ENCODE results near the gene RBM15B. TPM values are rescaled to one million over a fixed set of nuclear protein-coding genes. Genes with fewer than 3 reads are reported as not detected.
A peak's percentile ranks its signal among the peaks of the same experiment; 100 is the strongest.
"Not testable (repeated sequence)": the region's sequence is repeated elsewhere in the genome, so short reads cannot be mapped to it uniquely, and the experiment has no call there.

The RBM15B gene
- total RNA-seq, 1 donor from 2014 or later, result 36.1 TPM

DNA sequence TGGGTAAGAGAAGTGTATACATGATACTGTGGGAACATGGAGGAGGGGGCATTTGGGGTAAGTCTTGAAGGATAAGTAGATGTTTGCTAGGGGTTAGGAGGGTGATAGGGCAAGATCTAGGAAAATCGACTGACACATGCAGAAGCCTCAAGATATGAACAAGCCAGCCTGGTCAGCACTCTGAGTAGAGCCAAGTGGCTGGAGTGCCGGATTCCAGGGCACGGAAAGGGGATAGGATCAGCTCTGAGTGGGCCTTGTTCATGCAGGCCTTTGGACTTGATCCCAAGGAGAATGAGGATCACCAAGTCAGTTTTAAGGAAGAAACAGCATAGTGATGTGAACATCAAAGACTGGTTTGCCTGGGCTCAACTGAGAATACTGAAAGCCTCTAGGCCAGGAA is 30.3 kb upstream of the RBM15B start:
- Histone ChIP-seq H3K36me3 (ENCODE audit: control insufficient read depth, insufficient read depth, low read length) (no peaks in the 10 kb centered on the region), H3K4me3 (ENCODE audit: low read depth, low read length) (no peak overlapping the region), H3K27me3 (ENCODE audit: control insufficient read depth, insufficient read depth, low read length) (no peaks in the 10 kb centered on the region)
- FAIRE-seq, result peak; percentile 28
- no peak for DNase-seq (ENCODE audit: low read depth)
- TF ChIP-seq, protein P1, sequence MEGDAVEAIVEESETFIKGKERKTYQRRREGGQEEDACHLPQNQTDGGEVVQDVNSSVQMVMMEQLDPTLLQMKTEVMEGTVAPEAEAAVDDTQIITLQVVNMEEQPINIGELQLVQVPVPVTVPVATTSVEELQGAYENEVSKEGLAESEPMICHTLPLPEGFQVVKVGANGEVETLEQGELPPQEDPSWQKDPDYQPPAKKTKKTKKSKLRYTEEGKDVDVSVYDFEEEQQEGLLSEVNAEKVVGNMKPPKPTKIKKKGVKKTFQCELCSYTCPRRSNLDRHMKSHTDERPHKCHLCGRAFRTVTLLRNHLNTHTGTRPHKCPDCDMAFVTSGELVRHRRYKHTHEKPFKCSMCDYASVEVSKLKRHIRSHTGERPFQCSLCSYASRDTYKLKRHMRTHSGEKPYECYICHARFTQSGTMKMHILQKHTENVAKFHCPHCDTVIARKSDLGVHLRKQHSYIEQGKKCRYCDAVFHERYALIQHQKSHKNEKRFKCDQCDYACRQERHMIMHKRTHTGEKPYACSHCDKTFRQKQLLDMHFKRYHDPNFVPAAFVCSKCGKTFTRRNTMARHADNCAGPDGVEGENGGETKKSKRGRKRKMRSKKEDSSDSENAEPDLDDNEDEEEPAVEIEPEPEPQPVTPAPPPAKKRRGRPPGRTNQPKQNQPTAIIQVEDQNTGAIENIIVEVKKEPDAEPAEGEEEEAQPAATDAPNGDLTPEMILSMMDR (IDR thresholded peaks at IDR 0.05; ENCODE audit: insufficient read depth, low read length, severe bottlenecking), result no peak

DNA sequence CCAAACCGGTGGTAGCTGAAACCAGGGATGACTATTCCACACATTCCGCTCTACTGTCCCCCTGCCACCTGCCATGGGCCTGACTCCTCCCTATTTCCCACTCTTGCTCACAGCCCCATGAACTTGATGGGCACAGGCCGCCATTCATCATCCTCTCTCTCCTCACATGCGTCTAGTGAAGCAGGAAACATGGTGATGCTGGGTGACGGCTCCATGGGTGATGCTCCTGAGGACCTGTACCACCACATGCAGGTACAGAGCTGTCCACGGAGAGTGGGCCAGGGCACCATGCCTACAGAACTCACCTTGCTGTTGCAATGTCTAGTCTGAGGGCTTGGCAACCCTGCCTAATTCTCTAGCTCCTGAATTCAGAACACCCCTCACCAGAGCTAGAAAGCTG is 29.3 kb upstream of the RBM15B start:
- FAIRE-seq (peak; percentile 36), DNase-seq (ENCODE audit: low read depth) (no peak)
- no peaks in the 10 kb centered on the region for H3K27me3 ChIP-seq (ENCODE audit: control insufficient read depth, insufficient read depth, low read length)
- H3K4me3 ChIP-seq (ENCODE audit: low read depth, low read length), result no peak overlapping the region
- TF ChIP-seq, protein P1 (IDR thresholded peaks at IDR 0.05; ENCODE audit: insufficient read depth, low read length, severe bottlenecking), result no peak
- H3K36me3 ChIP-seq (ENCODE audit: control insufficient read depth, insufficient read depth, low read length), result no peaks in the 10 kb centered on the region

DNA sequence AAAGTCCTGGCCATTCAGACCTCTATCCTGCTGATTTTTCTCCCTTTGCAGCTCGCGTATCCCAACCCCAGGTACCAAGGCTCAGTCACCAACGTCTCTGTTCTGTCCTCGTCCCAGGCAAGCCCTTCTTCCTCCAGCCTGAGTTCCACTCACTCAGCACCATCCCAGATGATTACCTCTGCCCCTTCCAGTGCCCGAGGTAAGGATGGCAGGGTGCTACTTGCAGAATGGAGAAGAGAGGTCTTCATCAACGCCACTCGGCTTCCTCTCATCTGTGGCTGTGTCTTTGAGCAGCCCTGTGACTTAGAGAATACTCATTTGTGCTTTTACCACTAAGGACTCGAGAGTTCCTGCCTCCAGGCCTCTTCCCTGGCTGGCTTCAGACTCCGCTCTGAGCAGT is 28.6 kb upstream of the RBM15B start:
- no peak overlapping the region for H3K4me3 ChIP-seq (ENCODE audit: low read depth, low read length)
- H3K36me3 ChIP-seq (ENCODE audit: control insufficient read depth, insufficient read depth, low read length), result no peaks in the 10 kb centered on the region
- DNase-seq (ENCODE audit: low read depth) (no peak), FAIRE-seq (no peak)
- H3K27me3 ChIP-seq (ENCODE audit: control insufficient read depth, insufficient read depth, low read length), result no peaks in the 10 kb centered on the region
- TF ChIP-seq, protein P1 (IDR thresholded peaks at IDR 0.05; ENCODE audit: insufficient read depth, low read length, severe bottlenecking), result no peak

DNA sequence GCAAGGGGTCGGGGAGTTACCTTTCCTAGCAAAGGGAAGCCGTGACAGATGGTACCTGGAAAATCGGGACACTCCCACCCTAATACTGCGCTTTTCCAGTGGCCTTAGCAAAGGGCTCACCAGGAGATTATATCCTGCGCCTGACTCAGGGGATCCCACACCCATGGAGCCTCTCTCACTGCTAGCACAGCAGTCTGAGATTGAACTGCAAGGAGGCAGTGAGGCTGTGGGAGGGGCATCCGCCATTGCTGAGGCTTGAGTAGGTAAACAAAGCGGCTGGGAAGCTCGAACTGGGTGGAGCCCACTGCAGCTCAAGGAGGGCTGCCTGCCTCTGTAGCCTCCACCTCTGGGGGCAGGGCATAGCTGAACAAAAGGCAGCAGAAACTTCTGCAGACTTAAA is 22.8 kb upstream of the RBM15B start:
- not testable (repeated sequence) for FAIRE-seq; DNase-seq (ENCODE audit: low read depth); H3K27me3 ChIP-seq (ENCODE audit: control insufficient read depth, insufficient read depth, low read length); H3K36me3 ChIP-seq (ENCODE audit: control insufficient read depth, insufficient read depth, low read length); H3K4me3 ChIP-seq (ENCODE audit: low read depth, low read length)

DNA sequence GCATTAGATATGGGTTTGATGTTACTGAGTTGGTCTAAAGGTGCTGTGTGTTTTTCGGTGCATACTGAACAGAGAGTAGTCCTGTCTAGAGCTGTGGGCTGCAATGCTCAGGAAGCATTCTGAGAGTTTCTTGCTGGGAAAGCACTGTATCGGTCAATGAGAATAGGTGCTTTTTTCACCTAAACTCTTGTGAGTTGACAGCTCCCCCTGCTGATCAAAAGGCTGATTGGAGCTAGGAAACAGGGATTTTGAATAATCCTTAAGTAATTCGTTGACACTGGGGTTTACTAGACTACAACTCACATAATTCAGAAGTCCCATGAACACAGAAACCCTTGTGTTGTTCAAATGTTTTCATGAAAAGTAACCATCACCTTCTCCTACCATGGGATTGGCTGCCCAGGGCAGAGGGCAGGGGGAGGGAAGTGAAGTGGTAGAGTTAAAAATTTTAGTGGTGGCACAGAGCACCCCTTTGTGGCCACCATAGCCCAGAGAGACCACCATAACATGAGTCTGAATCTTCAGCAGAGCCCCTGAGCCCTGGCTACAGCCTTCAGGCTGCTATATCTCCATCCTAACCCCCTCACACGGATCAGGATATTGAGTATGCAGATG is 19.0 kb upstream of the RBM15B start:
- no peak for FAIRE-seq

DNA sequence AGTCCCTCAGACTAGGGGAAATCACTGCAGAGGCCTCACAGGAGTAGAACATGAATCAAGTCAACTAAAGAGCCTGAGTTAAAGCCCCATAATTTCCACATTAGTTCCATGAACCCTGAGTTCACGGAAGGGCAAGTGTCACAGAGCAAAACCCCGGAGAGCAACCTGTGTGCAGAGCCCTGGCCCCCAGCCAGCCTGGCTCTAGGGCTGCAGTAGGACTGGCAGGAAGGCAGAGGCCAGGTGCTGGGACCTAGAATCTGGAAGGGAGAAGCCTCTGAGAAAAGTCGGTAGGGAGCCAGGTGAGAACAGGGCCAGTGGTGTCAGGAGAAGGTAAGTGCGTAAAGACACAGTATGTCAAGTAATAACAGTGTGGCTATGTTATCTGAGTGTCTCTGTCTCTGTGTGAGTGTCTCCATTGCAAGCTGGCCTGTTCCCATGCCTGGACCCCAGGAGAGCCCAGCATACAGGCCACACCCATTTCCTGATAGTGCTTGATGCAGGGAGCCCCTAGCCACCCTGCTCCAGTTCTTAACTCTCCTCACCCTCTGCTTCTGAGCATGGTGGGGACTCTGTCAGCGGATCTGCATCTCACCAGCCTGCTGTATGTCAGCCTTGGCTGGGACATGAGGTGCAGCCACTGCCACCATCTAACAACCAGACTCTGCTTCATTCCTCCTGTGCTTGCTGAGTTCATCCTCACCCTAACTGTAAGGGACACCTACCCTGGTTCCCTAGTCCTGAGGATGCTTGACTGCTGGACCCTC is 17.2 kb upstream of the RBM15B start:
- Histone ChIP-seq H3K36me3 (ENCODE audit: control insufficient read depth, insufficient read depth, low read length) (no peaks in the 10 kb centered on the region), H3K27me3 (ENCODE audit: control insufficient read depth, insufficient read depth, low read length) (no peaks in the 10 kb centered on the region), H3K4me3 (ENCODE audit: low read depth, low read length) (no peak overlapping the region)
- DNase-seq (ENCODE audit: low read depth), result no peak
- no peak for FAIRE-seq
- TF ChIP-seq, protein P1 (IDR thresholded peaks at IDR 0.05; ENCODE audit: insufficient read depth, low read length, severe bottlenecking), result no peak

More for the DNA sequence above, 19.0 kb upstream of the RBM15B start:
- no peaks in the 10 kb centered on the region for H3K27me3 ChIP-seq (ENCODE audit: control insufficient read depth, insufficient read depth, low read length)
- no peaks in the 10 kb centered on the region for H3K36me3 ChIP-seq (ENCODE audit: control insufficient read depth, insufficient read depth, low read length)
- no peak overlapping the region for H3K4me3 ChIP-seq (ENCODE audit: low read depth, low read length)
- TF ChIP-seq, protein P1 (IDR thresholded peaks at IDR 0.05; ENCODE audit: insufficient read depth, low read length, severe bottlenecking), result peak; percentile 69
- peak; percentile 63 for DNase-seq (ENCODE audit: low read depth)
